Esophagus muscularis mucosa (tissue), 4 donors: ENCODE measurements around the gene ZNF385D. TPM values are rescaled to one million over a fixed set of nuclear protein-coding genes. Genes with fewer than 3 reads are reported as not detected.

Experiments
- DNase-seq: peaks from one replicate; pipeline ENCODE4 v3.0.0-alpha.2; 2017; ENCODE audit errors: extremely low spot score
- H3K27ac ChIP-seq, 4 donors: fragments of 200-600 bp; sonication (generic); replicated peaks in 1 of 4; 1 replicate in 3 of 4; 2 replicates in 1 of 4; pipeline ENCODE4 v1.5.1; 2016 to 2019; ENCODE audit warnings: mild to moderate bottlenecking in 1 of 4
- H3K27me3 ChIP-seq, 4 donors: fragments of 200-600 bp; sonication (generic); one replicate each; pipeline versions ENCODE4 v1.5.1 to v1.6.0; 2016 to 2019
- H3K36me3 ChIP-seq, 4 donors: fragments of 200-600 bp; sonication (generic); one replicate each; pipeline ENCODE4 v1.5.1; 2016 to 2019
- H3K4me1 ChIP-seq, 4 donors: fragments of 200-600 bp; sonication (generic); one replicate each; pipeline ENCODE4 v1.5.1; 2016 to 2019
- H3K4me3 ChIP-seq, 4 donors: fragments of 200-600 bp; sonication (generic); 1 replicate in 2 of 4; 2 replicates in 2 of 4; pipeline ENCODE4 v1.5.1; 2016 to 2019; ENCODE audit warnings: mild to moderate bottlenecking in 4 of 4, moderate library complexity in 1 of 4
- H3K9me3 ChIP-seq, 4 donors: fragments of 200-600 bp; sonication (generic); 1 replicate in 3 of 4; 2 replicates in 1 of 4; pipeline ENCODE4 v1.5.1; 2016 to 2019
- EP300 ChIP-seq: sonication (generic); formaldehyde crosslinking; IDR thresholded peaks from one replicate; pipeline ENCODE4 v1.6.1; 2017; ENCODE audit warnings: antibody characterized with exemption
- POLR2A ChIP-seq: fragments of 450-650 bp; IDR thresholded peaks from one replicate; pipeline ENCODE4 v1.6.1; 2017; ENCODE audit warnings: antibody characterized with exemption, moderate library complexity, mild to moderate bottlenecking, low read depth
- POLR2AphosphoS5 ChIP-seq, 2 donors: sonication (generic); formaldehyde crosslinking; IDR thresholded peaks; one replicate each; pipeline ENCODE4 v1.6.1; 2017; ENCODE audit warnings: antibody characterized with exemption in 2 of 2
- WGBS: methylation state at CpG from one replicate; pipeline ENCODE4 v1.1.5; 2018; 5-methylcytosine and 5-hydroxymethylcytosine counted together
- intact Hi-C: fragments of 100-400 bp; cut with DNase I; formaldehyde crosslinking; loops from one replicate; pipeline ENCODE4 v1.15.1; 2023
- total RNA-seq, 4 donors: library from RNA; depleted of rRNA; stranded (reverse); fragments of >200 nt; gene quantifications; one replicate each; pipeline versions ENCODE4 v1.1.0 to v1.2.1, GENCODE V29; 2016
- TF ChIP-seq, protein P1 (sequence below), 3 experiments: fragments of 200-600 bp in 2 of 3; fragments of 450-650 bp in 1 of 3; sonication (generic) in 2 of 3; IDR thresholded peaks; one replicate each; pipeline ENCODE4 v1.5.1; 2017 to 2019; ENCODE audit warnings: antibody characterized with exemption in 3 of 3, mild to moderate bottlenecking in 2 of 3, moderate library complexity in 1 of 3

The ZNF385D gene
- total RNA-seq, 4 donors from 2014 or later: 7.7 to 11.2 (median 8.2) TPM

- no peaks in the 10 kb centered on the region for H3K36me3 ChIP-seq
- TF ChIP-seq POLR2AphosphoS5 (IDR thresholded peaks at IDR 0.05) (no peak), POLR2A (no peak)
- H3K9me3 ChIP-seq: no peaks in the 10 kb centered on the region
- no peak overlapping the region for H3K4me3 ChIP-seq
- H3K27ac ChIP-seq: no peak overlapping the region
- no peak for DNase-seq
- H3K4me1 ChIP-seq: peaks cover 0 to 3% (median 0%) of the 10 kb centered on the region in 4 donors
- 57% methylated on average over 3 of the region's 3 CpGs for WGBS
- intact Hi-C loops: no loop called here
- H3K27me3 ChIP-seq: no peaks in the 10 kb centered on the region
These were observed 216.5 kb downstream of the ZNF385D start for GRCh38 chr3:21534462-21534861.

GRCh38 chr3:21533002-21533401 is 218.0 kb downstream of the ZNF385D start:
- Histone ChIP-seq H3K4me1 (peaks cover 0 to 3% (median 0%) of the 10 kb centered on the region in 4 donors), H3K36me3 (no peaks in the 10 kb centered on the region), H3K4me3 (no peak overlapping the region), H3K9me3 (no peaks in the 10 kb centered on the region), H3K27me3 (no peaks in the 10 kb centered on the region), H3K27ac (no peak overlapping the region)
- intact Hi-C loops: no loop called here
- no peak for DNase-seq
- 72% methylated on average over 5 of the region's 5 CpGs for WGBS
- TF ChIP-seq EP300: no peak
- TF ChIP-seq, protein P1, sequence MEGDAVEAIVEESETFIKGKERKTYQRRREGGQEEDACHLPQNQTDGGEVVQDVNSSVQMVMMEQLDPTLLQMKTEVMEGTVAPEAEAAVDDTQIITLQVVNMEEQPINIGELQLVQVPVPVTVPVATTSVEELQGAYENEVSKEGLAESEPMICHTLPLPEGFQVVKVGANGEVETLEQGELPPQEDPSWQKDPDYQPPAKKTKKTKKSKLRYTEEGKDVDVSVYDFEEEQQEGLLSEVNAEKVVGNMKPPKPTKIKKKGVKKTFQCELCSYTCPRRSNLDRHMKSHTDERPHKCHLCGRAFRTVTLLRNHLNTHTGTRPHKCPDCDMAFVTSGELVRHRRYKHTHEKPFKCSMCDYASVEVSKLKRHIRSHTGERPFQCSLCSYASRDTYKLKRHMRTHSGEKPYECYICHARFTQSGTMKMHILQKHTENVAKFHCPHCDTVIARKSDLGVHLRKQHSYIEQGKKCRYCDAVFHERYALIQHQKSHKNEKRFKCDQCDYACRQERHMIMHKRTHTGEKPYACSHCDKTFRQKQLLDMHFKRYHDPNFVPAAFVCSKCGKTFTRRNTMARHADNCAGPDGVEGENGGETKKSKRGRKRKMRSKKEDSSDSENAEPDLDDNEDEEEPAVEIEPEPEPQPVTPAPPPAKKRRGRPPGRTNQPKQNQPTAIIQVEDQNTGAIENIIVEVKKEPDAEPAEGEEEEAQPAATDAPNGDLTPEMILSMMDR (IDR thresholded peaks at IDR 0.05): no peak
- no peak for TF ChIP-seq POLR2A

DNA sequence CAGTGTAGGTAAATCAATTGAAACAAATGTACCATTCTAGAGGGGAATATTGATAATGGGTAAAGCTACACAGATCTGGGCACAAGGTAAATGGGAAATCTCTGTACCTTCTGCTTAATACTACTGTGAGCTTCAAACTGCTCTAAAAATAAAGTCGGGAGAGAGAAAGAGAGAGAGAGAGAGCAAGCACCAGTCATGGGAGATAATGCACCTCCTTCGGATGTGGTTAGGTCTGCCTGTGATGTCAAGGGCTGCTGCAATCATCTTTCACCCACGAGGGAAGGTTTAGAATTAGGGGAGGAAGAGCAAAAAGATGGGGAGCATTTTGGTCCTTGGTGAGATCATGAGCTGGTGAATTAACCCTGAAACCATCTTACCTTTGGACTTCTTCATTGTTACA is 219.1 kb downstream of the ZNF385D start:
- TF ChIP-seq POLR2A: no peak
- TF ChIP-seq EP300: no peak
- TF ChIP-seq, protein P1 (IDR thresholded peaks at IDR 0.05): no peak
- no peak for TF ChIP-seq POLR2AphosphoS5 (IDR thresholded peaks at IDR 0.05)
- Histone ChIP-seq H3K9me3 (no peaks in the 10 kb centered on the region), H3K4me3 (no peak overlapping the region), H3K27ac (no peak overlapping the region), H3K27me3 (no peaks in the 10 kb centered on the region), H3K36me3 (no peaks in the 10 kb centered on the region), H3K4me1 (peaks cover 0 to 3% (median 0%) of the 10 kb centered on the region in 4 donors)
- 84% methylated on average over 3 of the region's 3 CpGs for WGBS
- intact Hi-C loops: no loop called here
- no peak for DNase-seq

DNA sequence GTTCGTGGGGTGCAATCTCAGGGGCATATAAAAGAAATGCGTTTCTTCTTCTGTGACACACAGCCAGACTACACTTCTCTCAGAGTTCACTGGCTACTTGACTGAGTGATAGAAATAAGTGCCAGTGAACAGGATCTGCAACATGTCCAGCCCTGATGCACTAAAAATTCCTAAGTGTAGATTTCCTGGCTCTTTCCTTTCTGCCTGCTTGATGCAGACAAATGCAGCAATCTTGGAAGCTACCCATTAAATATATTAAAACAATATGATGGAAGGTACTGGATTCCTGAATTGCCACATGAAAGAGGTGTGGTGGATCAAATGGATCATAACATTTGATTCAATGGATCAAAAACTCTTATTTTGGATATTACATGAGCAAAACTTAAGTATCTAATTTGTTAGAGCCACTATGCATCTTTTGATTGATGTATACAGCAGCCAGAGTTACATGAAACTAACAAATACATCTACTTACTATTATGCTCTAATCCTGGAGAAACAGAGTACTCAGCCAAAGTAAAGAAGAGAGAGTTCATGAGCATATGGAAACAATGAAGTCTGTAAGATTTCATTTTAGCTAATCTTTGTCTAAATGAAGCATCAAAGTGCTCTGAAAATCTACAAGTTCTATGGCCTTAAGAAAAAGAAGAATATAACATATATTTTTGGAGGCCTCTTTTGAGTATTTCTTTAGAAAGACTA is 222.6 kb downstream of the ZNF385D start:
- DNase-seq: no peak
- 38% methylated on average over 2 of the region's 2 CpGs for WGBS
- TF ChIP-seq POLR2AphosphoS5 (IDR thresholded peaks at IDR 0.05) (no peak), POLR2A (no peak), EP300 (no peak)
- TF ChIP-seq, protein P1 (IDR thresholded peaks at IDR 0.05): no peak

DNA sequence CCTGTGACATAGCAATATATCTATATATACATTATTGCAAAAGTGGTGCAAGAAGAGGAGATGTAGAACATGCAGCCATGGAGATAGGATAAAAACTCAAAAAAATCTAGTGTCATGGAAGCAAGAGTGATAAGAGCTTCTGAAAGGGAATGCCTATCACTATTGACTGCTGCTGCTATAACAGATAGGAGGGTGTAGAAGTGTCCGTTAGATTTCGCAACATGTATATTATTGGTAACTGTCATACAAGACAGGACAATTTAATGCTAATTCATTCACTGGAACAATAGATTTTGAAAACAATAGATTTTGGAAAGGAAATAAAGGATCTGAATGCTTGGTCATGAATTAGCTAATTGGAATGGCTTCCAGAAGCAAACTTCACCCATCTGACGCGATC is 224.5 kb downstream of the ZNF385D start:
- intact Hi-C loops: no loop called here
- WGBS: 86% methylated on average over 4 of the region's 4 CpGs
- no peaks in the 10 kb centered on the region for H3K4me1 ChIP-seq
- no peak overlapping the region for H3K4me3 ChIP-seq
- no peaks in the 10 kb centered on the region for H3K36me3 ChIP-seq
- TF ChIP-seq, protein P1 (IDR thresholded peaks at IDR 0.05): no peak
- TF ChIP-seq POLR2AphosphoS5 (IDR thresholded peaks at IDR 0.05): no peak
- no peak for DNase-seq
- H3K27me3 ChIP-seq: no peaks in the 10 kb centered on the region
- H3K27ac ChIP-seq: no peak overlapping the region
- no peaks in the 10 kb centered on the region for H3K9me3 ChIP-seq

More for the DNA sequence above, 222.6 kb downstream of the ZNF385D start:
- H3K27me3 ChIP-seq: no peaks in the 10 kb centered on the region
- H3K27ac ChIP-seq: no peak overlapping the region
- H3K4me1 ChIP-seq: no peaks in the 10 kb centered on the region
- H3K9me3 ChIP-seq: no peaks in the 10 kb centered on the region
- intact Hi-C loops: no loop called here
- H3K4me3 ChIP-seq: no peak overlapping the region
- H3K36me3 ChIP-seq: no peaks in the 10 kb centered on the region
